ENCODE data around the gene MOB3A. TPM values are rescaled to one million over a fixed set of nuclear protein-coding genes. Genes with fewer than 3 reads are reported as not detected.

MOB3A gene
- total and polyA plus RNA-seq, 5 donors from 2014 or later: 73.6 to 131 (median 89.5) TPM

- peaks cover 0 to 4% (median 0%) of the 10 kb centered on the region in 7 donors for H3K9me3 Mint-ChIP-seq
- peaks cover 18% of the 10 kb centered on the region for H3K36me3 Mint-ChIP-seq
- peak overlapping the region; percentile 97 for H3K27ac ChIP-seq (ENCODE audit: insufficient read depth, low read length, poor library complexity, severe bottlenecking)
- DNase-seq (no peak), ATAC-seq (ENCODE audit: low read depth in 2 of 2) (no peak)
- peaks cover 0 to 62% (median 16%) of the 10 kb centered on the region in 4 donors for H3K4me1 Mint-ChIP-seq
- H3K27me3 ChIP-seq (ENCODE audit: control insufficient read depth, insufficient read depth, low read length): no peaks in the 10 kb centered on the region
- no peaks in the 10 kb centered on the region for H3K9me3 ChIP-seq (ENCODE audit: control insufficient read depth in 2 of 2, low read length in 2 of 2)
- peak overlapping the region; percentile 95 to 99 (median 98) for H3K4me3 Mint-ChIP-seq
- peaks cover 8% of the 10 kb centered on the region for H3K27me3 Mint-ChIP-seq
- peaks cover 54% of the 10 kb centered on the region for H3K4me1 ChIP-seq (ENCODE audit: control insufficient read depth, insufficient read depth, low read length, poor library complexity, severe bottlenecking)
- peak overlapping the region; percentile 92 to 99 (median 96) for H3K27ac Mint-ChIP-seq
- H3K36me3 ChIP-seq (ENCODE audit: control insufficient read depth, insufficient read depth, low read length): peaks cover 53% of the 10 kb centered on the region
- H3K4me3 ChIP-seq (ENCODE audit: low read depth, low read length): peak overlapping the region; percentile 57
These were observed 15.7 kb downstream of the MOB3A start for GRCh38 chr19:2080336-2080988.

GRCh38 chr19:2079865-2080301, 16.2 kb downstream of the MOB3A start:
- Mint-ChIP-seq H3K4me1 (peaks cover 0 to 60% (median 12%) of the 10 kb centered on the region in 4 donors), H3K27me3 (peaks cover 4% of the 10 kb centered on the region), H3K4me3 (peak overlapping the region; percentile 95 to 99 (median 98)), H3K27ac (peak overlapping the region; percentile 92 to 99 (median 96)), H3K36me3 (peaks cover 13% of the 10 kb centered on the region), H3K9me3 (peaks cover 0 to 2% (median 0%) of the 10 kb centered on the region in 7 donors)
- Histone ChIP-seq H3K4me3 (ENCODE audit: low read depth, low read length) (no peak overlapping the region), H3K36me3 (ENCODE audit: control insufficient read depth, insufficient read depth, low read length) (peaks cover 59% of the 10 kb centered on the region), H3K9me3 (ENCODE audit: control insufficient read depth in 2 of 2, low read length in 2 of 2) (no peaks in the 10 kb centered on the region), H3K27ac (ENCODE audit: insufficient read depth, low read length, poor library complexity, severe bottlenecking) (peak overlapping the region; percentile 97), H3K4me1 (ENCODE audit: control insufficient read depth, insufficient read depth, low read length, poor library complexity, severe bottlenecking) (peaks cover 57% of the 10 kb centered on the region), H3K27me3 (ENCODE audit: control insufficient read depth, insufficient read depth, low read length) (no peaks in the 10 kb centered on the region)
- DNase-seq (no peak), ATAC-seq (ENCODE audit: low read depth in 2 of 2) (no peak)

GRCh38 chr19:2079076-2079864, 16.9 kb downstream of the MOB3A start:
- DNase-seq (no peak), ATAC-seq (ENCODE audit: low read depth in 2 of 2) (no peak)
- Mint-ChIP-seq H3K9me3 (peaks cover 0 to 2% (median 0%) of the 10 kb centered on the region in 7 donors), H3K27ac (peak overlapping the region; percentile 92 to 99 (median 96)), H3K36me3 (peaks cover 14% of the 10 kb centered on the region), H3K4me3 (peak overlapping the region; percentile 95 to 99 (median 98)), H3K27me3 (peaks cover 4% of the 10 kb centered on the region), H3K4me1 (peaks cover 0 to 64% (median 12%) of the 10 kb centered on the region in 4 donors)
- no peaks in the 10 kb centered on the region for H3K9me3 ChIP-seq (ENCODE audit: control insufficient read depth in 2 of 2, low read length in 2 of 2)
- H3K27ac ChIP-seq (ENCODE audit: insufficient read depth, low read length, poor library complexity, severe bottlenecking): peak overlapping the region; percentile 97
- peaks cover 57% of the 10 kb centered on the region for H3K4me1 ChIP-seq (ENCODE audit: control insufficient read depth, insufficient read depth, low read length, poor library complexity, severe bottlenecking)
- H3K36me3 ChIP-seq (ENCODE audit: control insufficient read depth, insufficient read depth, low read length): peaks cover 62% of the 10 kb centered on the region
- H3K27me3 ChIP-seq (ENCODE audit: control insufficient read depth, insufficient read depth, low read length): no peaks in the 10 kb centered on the region
- no peak overlapping the region for H3K4me3 ChIP-seq (ENCODE audit: low read depth, low read length)

- H3K9me3 Mint-ChIP-seq: peaks cover 0 to 2% (median 0%) of the 10 kb centered on the region in 7 donors
- H3K27me3 Mint-ChIP-seq: no peaks in the 10 kb centered on the region
- H3K4me1 ChIP-seq (ENCODE audit: control insufficient read depth, insufficient read depth, low read length, poor library complexity, severe bottlenecking): peaks cover 53% of the 10 kb centered on the region
- ATAC-seq (ENCODE audit: low read depth in 2 of 2) (no peak), DNase-seq (no peak)
- H3K4me3 ChIP-seq (ENCODE audit: low read depth, low read length): no peak overlapping the region
- H3K27me3 ChIP-seq (ENCODE audit: control insufficient read depth, insufficient read depth, low read length): no peaks in the 10 kb centered on the region
- H3K4me1 Mint-ChIP-seq: peaks cover 0 to 67% (median 12%) of the 10 kb centered on the region in 4 donors
- peaks cover 20% of the 10 kb centered on the region for H3K36me3 Mint-ChIP-seq
- no peaks in the 10 kb centered on the region for H3K9me3 ChIP-seq (ENCODE audit: control insufficient read depth in 2 of 2, low read length in 2 of 2)
- H3K27ac ChIP-seq (ENCODE audit: insufficient read depth, low read length, poor library complexity, severe bottlenecking): peak overlapping the region; percentile 97
- peak overlapping the region; percentile 29 to 95 (median 41) for H3K4me3 Mint-ChIP-seq
- H3K36me3 ChIP-seq (ENCODE audit: control insufficient read depth, insufficient read depth, low read length): peaks cover 72% of the 10 kb centered on the region
- H3K27ac Mint-ChIP-seq: peak overlapping the region in 1 of 3 donors; percentile 20
These were observed 18.1 kb downstream of the MOB3A start for GRCh38 chr19:2077833-2078619.

- no peak overlapping the region for H3K4me3 ChIP-seq (ENCODE audit: low read depth, low read length)
- peak overlapping the region in 2 of 4 donors; percentile 21 to 63 for H3K4me3 Mint-ChIP-seq
- peaks cover 0 to 2% (median 0%) of the 10 kb centered on the region in 7 donors for H3K9me3 Mint-ChIP-seq
- H3K4me1 ChIP-seq (ENCODE audit: control insufficient read depth, insufficient read depth, low read length, poor library complexity, severe bottlenecking): peaks cover 47% of the 10 kb centered on the region
- H3K27ac ChIP-seq (ENCODE audit: insufficient read depth, low read length, poor library complexity, severe bottlenecking): peak overlapping the region; percentile 6
- no peaks in the 10 kb centered on the region for H3K27me3 Mint-ChIP-seq
- H3K27me3 ChIP-seq (ENCODE audit: control insufficient read depth, insufficient read depth, low read length): no peaks in the 10 kb centered on the region
- no peaks in the 10 kb centered on the region for H3K9me3 ChIP-seq (ENCODE audit: control insufficient read depth in 2 of 2, low read length in 2 of 2)
- H3K36me3 ChIP-seq (ENCODE audit: control insufficient read depth, insufficient read depth, low read length): peaks cover 79% of the 10 kb centered on the region
- DNase-seq (no peak), ATAC-seq (ENCODE audit: low read depth in 2 of 2) (no peak)
- peaks cover 26% of the 10 kb centered on the region for H3K36me3 Mint-ChIP-seq
- H3K4me1 Mint-ChIP-seq: peaks cover 2 to 66% (median 14%) of the 10 kb centered on the region in 4 donors
- H3K27ac Mint-ChIP-seq: no peak overlapping the region
These were observed 18.7 kb downstream of the MOB3A start for GRCh38 chr19:2077398-2077797.

- Histone ChIP-seq H3K4me1 (ENCODE audit: control insufficient read depth, insufficient read depth, low read length, poor library complexity, severe bottlenecking) (peaks cover 38% of the 10 kb centered on the region), H3K9me3 (ENCODE audit: control insufficient read depth in 2 of 2, low read length in 2 of 2) (no peaks in the 10 kb centered on the region), H3K27me3 (ENCODE audit: control insufficient read depth, insufficient read depth, low read length) (no peaks in the 10 kb centered on the region), H3K36me3 (ENCODE audit: control insufficient read depth, insufficient read depth, low read length) (peaks cover 83% of the 10 kb centered on the region), H3K4me3 (ENCODE audit: low read depth, low read length) (no peak overlapping the region), H3K27ac (ENCODE audit: insufficient read depth, low read length, poor library complexity, severe bottlenecking) (no peak overlapping the region)
- ATAC-seq (ENCODE audit: low read depth in 2 of 2): no peak
- H3K27me3 Mint-ChIP-seq: no peaks in the 10 kb centered on the region
- peaks cover 4 to 64% (median 15%) of the 10 kb centered on the region in 4 donors for H3K4me1 Mint-ChIP-seq
- H3K36me3 Mint-ChIP-seq: peaks cover 30% of the 10 kb centered on the region
- H3K4me3 Mint-ChIP-seq: peak overlapping the region in 1 of 4 donors; percentile 63
- DNase-seq: no peak
- H3K9me3 Mint-ChIP-seq: peaks cover 0 to 2% (median 0%) of the 10 kb centered on the region in 7 donors
- H3K27ac Mint-ChIP-seq: peak overlapping the region in 1 of 3 donors; percentile 69
These were observed 19.6 kb downstream of the MOB3A start for GRCh38 chr19:2076526-2076944.

Measured in CD4-positive, CD25-positive, alpha-beta regulatory T cell (primary cell).